Hair follicle dermal papilla cell (primary cell): ENCODE data around the gene GRIA4. TPM values are rescaled to one million over a fixed set of nuclear protein-coding genes. Genes with fewer than 3 reads are reported as not detected.

Source experiments
- small RNA-seq: library from RNA; depleted of rRNA; stranded (forward); fragments of <200 nt; gene quantifications from one replicate; pipeline ENCODE3, GENCODE V24; 2012
- total RNA-seq: library from RNA; depleted of rRNA; stranded (reverse); fragments of >200 nt; gene quantifications from 2 replicates; pipeline ENCODE4 v1.2.3, GENCODE V29; 2012

The GRIA4 gene
- 0.49 and 0.81 TPM in 2 replicates for total RNA-seq

DNA sequence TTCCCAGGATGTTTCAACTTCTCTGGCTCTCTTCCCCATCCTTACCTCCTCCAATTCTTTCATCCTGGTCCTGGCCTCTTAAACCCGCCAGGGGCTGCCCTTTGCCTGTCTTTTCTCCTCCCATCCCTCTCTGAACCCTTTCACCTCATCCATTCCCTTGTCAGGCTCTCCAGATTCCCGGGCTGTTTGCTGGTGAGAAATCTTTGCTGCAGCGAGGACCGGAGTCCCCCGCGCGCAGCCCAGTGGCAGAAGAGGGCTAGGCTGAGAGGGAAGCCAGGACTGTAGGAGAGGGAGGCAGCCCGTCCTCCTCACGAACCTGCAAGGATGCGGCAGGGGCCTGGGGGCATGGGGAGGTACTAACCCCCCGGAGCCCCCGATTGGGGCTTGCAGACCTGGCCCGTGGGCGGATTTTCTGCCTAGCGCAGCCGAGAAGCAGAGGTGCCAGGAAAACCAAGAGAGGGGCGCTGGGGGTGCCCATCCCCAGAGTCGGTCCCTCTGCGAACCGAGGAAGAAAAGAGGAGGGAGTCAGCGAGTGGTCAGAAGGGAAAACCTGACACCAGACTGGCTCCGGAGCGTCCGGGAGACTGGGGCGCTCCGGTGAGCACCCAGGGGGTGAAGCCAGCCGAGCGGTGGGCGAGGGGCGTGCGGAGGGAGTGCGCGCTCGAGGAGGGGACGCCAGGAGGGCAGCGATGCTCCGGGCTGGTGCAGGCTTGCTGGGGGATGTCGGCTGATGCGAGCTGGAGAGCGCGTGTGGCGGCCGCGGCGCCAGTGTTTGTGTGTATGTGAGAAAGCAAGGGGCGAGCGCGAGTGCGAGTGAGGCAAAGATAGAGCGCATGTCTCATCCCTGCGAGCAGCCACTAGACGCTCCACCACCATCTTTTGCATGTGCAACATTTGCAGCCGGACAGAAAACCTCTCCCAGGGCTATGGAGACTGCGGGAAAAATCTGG, at the start of gene GRIA4:
Gene GRIA4 (plus strand): TSS at position 242 of the 950 bp plus-strand sequence. CDS start 925 bp downstream, outside the sequence.

DNA sequence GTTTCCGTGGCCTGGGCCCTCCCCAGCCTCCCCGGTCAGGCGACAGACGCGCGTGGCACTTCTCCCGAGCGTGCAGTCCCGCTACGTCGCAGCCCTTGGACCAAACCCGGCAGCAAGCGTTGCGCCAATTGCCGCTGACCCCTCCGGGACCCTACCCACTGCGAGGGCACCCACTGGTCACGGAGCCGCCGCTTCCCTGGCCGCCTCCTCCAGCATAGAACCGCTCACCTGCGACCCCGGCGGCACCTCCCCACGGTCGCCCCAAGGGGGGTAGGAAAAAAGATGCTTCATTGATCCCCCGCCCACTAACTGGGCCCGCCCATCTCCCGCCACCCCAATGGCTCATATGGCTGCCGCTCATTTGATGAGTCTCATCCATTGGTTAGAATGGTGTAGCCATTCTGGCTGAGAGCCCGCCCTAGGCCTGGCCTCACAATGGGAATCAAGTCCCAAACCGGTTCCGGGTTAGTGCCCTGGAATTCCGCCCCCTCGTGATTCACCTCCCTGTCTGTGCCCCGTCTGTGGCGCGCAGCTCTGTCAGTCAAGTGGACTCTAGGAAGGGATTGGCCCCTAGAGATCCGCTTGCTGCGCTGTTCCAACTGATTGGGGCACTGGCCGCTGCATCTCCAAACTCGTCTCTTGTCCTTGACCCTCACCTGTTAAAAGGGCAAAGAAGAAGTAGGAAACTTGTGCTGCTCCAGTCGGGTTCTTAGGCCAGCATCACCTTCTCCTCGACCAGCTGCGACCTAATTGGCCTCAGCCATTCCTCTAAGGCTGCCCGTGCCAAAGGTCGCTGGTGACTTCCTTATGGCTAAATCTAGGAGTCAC, 412.3 kb downstream of the GRIA4 start, which contains the start of gene MSANTD4:
Gene MSANTD4 (minus strand): TSS at position 274 of the 828 bp plus-strand sequence. CDS start 11,323 bp downstream, outside the sequence.

Small RNAs within 50 kb of the gene (small RNA-seq; reads per million reads assigned to genes)
- gene RNU4-55P (not detected), gene RNU6-277P (not detected)
